ENCODE measurements around the gene RREB1.

DNA sequence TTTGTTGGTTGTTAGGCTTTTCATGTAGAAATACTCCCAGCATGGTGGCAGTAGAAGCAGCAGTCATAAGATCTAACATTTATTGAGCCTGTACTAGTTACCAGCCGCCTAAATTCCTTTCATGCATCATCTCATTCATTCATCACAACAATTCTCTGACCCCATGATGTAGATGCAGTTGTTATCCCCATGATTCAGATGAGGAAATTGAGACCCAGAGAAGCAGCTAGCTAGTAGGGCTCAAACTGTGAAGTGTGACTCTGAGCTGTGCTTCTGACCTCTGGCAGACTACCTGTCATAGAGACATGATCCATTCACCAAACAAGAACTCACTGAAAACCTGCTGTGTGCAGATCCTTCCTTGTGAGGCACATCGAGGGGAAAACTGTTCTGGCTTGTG, 16.9 kb downstream of the RREB1 start:
- TF ChIP-seq EZH2 (IDR thresholded peaks at IDR 0.05; ENCODE audit: low read depth, unreplicated experiment) (no peak), POLR2AphosphoS5 (IDR thresholded peaks at IDR 0.05; ENCODE audit: low read depth) (no peak), EZH2phosphoT487 (IDR thresholded peaks at IDR 0.05; ENCODE audit: unreplicated experiment) (no peak), NANOG (IDR thresholded peaks at IDR 0.05; ENCODE audit: borderline replicate concordance) (no peak)
- TF ChIP-seq, protein P1, sequence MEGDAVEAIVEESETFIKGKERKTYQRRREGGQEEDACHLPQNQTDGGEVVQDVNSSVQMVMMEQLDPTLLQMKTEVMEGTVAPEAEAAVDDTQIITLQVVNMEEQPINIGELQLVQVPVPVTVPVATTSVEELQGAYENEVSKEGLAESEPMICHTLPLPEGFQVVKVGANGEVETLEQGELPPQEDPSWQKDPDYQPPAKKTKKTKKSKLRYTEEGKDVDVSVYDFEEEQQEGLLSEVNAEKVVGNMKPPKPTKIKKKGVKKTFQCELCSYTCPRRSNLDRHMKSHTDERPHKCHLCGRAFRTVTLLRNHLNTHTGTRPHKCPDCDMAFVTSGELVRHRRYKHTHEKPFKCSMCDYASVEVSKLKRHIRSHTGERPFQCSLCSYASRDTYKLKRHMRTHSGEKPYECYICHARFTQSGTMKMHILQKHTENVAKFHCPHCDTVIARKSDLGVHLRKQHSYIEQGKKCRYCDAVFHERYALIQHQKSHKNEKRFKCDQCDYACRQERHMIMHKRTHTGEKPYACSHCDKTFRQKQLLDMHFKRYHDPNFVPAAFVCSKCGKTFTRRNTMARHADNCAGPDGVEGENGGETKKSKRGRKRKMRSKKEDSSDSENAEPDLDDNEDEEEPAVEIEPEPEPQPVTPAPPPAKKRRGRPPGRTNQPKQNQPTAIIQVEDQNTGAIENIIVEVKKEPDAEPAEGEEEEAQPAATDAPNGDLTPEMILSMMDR (conservative IDR thresholded peaks at IDR 0.05; ENCODE audit: low read depth in 2 of 2) = no peak
- TF ChIP-seq, protein P2, sequence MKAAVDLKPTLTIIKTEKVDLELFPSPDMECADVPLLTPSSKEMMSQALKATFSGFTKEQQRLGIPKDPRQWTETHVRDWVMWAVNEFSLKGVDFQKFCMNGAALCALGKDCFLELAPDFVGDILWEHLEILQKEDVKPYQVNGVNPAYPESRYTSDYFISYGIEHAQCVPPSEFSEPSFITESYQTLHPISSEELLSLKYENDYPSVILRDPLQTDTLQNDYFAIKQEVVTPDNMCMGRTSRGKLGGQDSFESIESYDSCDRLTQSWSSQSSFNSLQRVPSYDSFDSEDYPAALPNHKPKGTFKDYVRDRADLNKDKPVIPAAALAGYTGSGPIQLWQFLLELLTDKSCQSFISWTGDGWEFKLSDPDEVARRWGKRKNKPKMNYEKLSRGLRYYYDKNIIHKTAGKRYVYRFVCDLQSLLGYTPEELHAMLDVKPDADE (IDR thresholded peaks at IDR 0.05) = no peak
- TF ChIP-seq, protein P3, sequence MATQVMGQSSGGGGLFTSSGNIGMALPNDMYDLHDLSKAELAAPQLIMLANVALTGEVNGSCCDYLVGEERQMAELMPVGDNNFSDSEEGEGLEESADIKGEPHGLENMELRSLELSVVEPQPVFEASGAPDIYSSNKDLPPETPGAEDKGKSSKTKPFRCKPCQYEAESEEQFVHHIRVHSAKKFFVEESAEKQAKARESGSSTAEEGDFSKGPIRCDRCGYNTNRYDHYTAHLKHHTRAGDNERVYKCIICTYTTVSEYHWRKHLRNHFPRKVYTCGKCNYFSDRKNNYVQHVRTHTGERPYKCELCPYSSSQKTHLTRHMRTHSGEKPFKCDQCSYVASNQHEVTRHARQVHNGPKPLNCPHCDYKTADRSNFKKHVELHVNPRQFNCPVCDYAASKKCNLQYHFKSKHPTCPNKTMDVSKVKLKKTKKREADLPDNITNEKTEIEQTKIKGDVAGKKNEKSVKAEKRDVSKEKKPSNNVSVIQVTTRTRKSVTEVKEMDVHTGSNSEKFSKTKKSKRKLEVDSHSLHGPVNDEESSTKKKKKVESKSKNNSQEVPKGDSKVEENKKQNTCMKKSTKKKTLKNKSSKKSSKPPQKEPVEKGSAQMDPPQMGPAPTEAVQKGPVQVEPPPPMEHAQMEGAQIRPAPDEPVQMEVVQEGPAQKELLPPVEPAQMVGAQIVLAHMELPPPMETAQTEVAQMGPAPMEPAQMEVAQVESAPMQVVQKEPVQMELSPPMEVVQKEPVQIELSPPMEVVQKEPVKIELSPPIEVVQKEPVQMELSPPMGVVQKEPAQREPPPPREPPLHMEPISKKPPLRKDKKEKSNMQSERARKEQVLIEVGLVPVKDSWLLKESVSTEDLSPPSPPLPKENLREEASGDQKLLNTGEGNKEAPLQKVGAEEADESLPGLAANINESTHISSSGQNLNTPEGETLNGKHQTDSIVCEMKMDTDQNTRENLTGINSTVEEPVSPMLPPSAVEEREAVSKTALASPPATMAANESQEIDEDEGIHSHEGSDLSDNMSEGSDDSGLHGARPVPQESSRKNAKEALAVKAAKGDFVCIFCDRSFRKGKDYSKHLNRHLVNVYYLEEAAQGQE (IDR thresholded peaks at IDR 0.05; ENCODE audit: unreplicated experiment) = no peak

Data from GM23338 (cell line).